Nephron (organoid): ENCODE measurements around the gene TFF2.

Source experiments
- H3K27ac Mint-ChIP-seq, 3 experiments: 2 replicates each; pipeline ENCODE4 v1.8.0; 2020; ENCODE audit warnings: mixed read lengths in 3 of 3, mild to moderate bottlenecking in 2 of 3, moderate library complexity in 1 of 3
- H3K27me3 Mint-ChIP-seq: 2 replicates; pipeline ENCODE4 v1.8.0; 2021; ENCODE audit warnings: low read depth, mild to moderate bottlenecking, moderate library complexity, mixed read lengths
- H3K36me3 Mint-ChIP-seq: 2 replicates; pipeline ENCODE4 v1.8.0; 2020; ENCODE audit warnings: low read depth, mixed read lengths
- H3K4me1 Mint-ChIP-seq: 2 replicates; pipeline ENCODE4 v1.8.0; 2020; ENCODE audit warnings: mixed read lengths
- H3K4me3 Mint-ChIP-seq, 3 experiments: 2 replicates each; pipeline ENCODE4 v1.8.0; 2020; ENCODE audit warnings: mild to moderate bottlenecking in 3 of 3, mixed read lengths in 3 of 3, moderate library complexity in 2 of 3
- H3K9me3 Mint-ChIP-seq: 2 replicates; pipeline ENCODE4 v1.8.0; 2020; ENCODE audit warnings: mixed read lengths
- TF ChIP-seq, protein P1 (sequence below), 3 experiments: fragments of 200-600 bp; sonication (generic); IDR thresholded peaks; one replicate each; pipeline ENCODE4 v1.5.0; 2021; ENCODE audit warnings: antibody characterized with exemption in 3 of 3; ENCODE audit not compliant: unreplicated experiment in 3 of 3

Gene TFF2

DNA sequence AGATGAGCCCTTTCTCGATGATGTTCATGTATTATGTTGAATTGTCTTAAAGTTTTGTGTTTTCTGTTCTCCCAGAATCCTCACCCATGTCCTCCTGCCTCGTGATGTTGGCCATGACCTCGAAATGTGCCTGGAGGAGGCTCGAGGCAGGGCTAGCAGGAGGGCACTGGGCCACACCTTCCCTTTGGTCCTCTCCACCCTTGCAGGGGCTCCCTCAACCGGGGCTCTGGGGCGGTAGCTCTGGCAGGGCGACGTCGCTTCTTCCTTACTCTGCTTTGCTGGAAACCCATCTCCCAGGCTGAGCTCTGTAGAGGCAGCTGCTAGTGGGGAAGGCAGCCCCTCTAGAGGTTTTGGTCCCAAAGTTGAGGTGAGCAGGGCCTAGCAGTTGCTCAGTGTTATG lies 49.8 kb downstream of the TFF2 start:
- Mint-ChIP-seq H3K27me3 (peaks cover 20% of the 10 kb centered on the region), H3K4me1 (no peaks in the 10 kb centered on the region), H3K4me3 (no peak overlapping the region), H3K9me3 (no peaks in the 10 kb centered on the region), H3K36me3 (no peaks in the 10 kb centered on the region), H3K27ac (no peak overlapping the region)
- TF ChIP-seq, protein P1, sequence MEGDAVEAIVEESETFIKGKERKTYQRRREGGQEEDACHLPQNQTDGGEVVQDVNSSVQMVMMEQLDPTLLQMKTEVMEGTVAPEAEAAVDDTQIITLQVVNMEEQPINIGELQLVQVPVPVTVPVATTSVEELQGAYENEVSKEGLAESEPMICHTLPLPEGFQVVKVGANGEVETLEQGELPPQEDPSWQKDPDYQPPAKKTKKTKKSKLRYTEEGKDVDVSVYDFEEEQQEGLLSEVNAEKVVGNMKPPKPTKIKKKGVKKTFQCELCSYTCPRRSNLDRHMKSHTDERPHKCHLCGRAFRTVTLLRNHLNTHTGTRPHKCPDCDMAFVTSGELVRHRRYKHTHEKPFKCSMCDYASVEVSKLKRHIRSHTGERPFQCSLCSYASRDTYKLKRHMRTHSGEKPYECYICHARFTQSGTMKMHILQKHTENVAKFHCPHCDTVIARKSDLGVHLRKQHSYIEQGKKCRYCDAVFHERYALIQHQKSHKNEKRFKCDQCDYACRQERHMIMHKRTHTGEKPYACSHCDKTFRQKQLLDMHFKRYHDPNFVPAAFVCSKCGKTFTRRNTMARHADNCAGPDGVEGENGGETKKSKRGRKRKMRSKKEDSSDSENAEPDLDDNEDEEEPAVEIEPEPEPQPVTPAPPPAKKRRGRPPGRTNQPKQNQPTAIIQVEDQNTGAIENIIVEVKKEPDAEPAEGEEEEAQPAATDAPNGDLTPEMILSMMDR (IDR thresholded peaks at IDR 0.05; ENCODE audit: unreplicated experiment in 3 of 3) = no peak

DNA sequence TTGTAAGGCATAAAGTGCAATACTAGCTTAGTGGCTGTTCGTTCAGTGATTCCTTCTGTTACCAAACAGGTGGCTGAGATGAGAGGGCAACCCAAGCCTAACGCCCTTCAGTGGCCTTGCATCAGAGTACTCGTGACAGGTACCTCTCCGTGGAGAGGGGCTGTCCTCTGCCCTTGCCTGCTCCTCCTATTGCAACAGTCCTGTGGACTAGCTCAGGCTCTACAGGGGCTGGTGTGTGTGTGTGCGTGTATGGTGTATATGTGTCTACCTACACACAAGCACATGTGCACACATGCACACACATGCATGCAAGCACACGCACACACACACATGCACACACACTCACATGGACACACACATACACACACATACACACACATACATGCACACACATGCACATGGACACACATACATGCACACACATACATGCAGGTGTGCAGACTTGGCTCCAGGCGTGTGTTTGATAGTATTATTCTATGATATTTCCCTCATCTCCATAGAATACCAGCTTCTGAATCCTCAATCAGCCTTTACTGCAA lies 50.7 kb downstream of the TFF2 start:
- TF ChIP-seq, protein P1 (IDR thresholded peaks at IDR 0.05; ENCODE audit: unreplicated experiment in 3 of 3) = no peak
- Mint-ChIP-seq H3K27ac (no peak overlapping the region), H3K36me3 (no peaks in the 10 kb centered on the region), H3K4me1 (peaks cover 5% of the 10 kb centered on the region), H3K4me3 (no peak overlapping the region), H3K9me3 (no peaks in the 10 kb centered on the region), H3K27me3 (peaks cover 16% of the 10 kb centered on the region)

DNA sequence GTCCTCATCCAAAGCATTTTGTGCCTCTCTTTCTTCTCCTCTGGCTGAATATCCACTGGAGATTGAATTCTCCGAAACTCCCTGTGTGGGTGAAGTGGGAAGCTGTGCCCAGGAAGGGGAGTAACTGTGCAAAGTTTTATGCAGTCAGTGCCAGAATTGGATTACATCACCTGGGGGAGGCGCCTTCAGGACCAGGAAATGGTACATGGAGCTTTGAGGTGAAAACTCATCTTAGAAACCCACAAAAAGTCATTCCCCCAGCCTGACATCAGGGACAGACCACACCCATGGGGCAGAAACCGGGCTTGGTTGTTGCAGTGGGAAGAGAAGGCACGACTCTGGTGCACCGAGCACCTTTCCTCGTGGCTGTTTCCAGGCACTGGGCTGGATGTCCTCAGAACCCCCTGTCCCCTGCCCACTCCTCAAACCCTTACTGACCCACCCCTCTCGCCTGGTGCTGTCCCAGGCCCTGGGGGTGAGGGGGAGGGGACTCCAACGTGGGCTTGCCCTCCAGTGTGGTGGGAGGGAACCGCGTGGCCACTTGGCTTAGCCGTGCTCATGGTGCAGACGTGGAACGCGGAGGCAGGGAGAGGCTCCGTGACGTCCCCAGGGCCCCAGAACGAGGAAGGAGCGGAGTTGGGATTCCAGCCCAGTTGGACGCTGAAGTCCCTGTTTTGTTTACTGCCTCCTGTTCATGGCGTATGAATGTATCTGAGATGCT lies 51.3 kb downstream of the TFF2 start:
- TF ChIP-seq, protein P1 (IDR thresholded peaks at IDR 0.05; ENCODE audit: unreplicated experiment in 3 of 3) = no peak
- Mint-ChIP-seq H3K4me3 (no peak overlapping the region), H3K36me3 (no peaks in the 10 kb centered on the region), H3K27ac (no peak overlapping the region), H3K9me3 (no peaks in the 10 kb centered on the region), H3K4me1 (peaks cover 10% of the 10 kb centered on the region), H3K27me3 (peaks cover 15% of the 10 kb centered on the region)

DNA sequence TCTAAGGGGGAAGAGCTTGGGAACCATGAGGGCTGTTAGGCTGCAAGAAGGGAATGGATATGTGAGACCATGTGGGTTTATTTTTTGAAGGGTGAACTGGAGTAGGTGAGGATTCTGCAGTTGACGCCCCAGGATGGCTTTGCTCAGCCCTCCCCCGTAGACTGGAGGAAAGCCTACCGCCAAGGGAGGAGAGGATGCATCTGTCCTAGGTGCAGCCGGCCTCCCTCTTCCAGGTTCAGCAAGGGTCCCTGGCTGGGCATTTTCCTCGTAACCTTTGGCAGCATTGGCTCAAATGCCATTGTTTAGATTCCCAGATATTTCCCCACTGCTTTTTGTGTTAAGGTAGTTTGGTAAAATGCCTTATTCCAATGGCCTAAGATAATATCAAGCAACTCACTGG lies 52.1 kb downstream of the TFF2 start:
- Mint-ChIP-seq H3K27me3 (peaks cover 15% of the 10 kb centered on the region), H3K4me1 (peaks cover 10% of the 10 kb centered on the region), H3K9me3 (no peaks in the 10 kb centered on the region), H3K36me3 (no peaks in the 10 kb centered on the region), H3K4me3 (no peak overlapping the region), H3K27ac (no peak overlapping the region)
- TF ChIP-seq, protein P1 (IDR thresholded peaks at IDR 0.05; ENCODE audit: unreplicated experiment in 3 of 3) = no peak

DNA sequence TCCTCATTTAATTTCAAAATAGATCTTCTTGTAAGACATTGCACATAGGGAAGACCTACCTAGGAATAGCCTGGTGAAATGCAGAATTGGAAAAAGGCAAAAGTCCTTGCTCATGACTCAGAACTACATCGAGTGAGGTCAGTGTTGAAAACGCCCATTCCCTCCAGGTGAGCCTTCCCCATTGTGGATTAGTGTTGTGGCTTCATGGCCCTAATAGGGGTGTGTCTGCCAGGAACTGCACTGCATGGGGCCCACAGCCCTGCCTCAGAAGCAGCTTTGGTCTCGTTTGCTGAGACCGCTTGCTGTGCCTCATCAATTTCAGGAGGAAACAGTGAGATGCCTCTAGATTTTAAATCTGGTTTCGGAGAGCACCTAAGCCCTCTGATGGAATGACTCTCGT lies 52.6 kb downstream of the TFF2 start:
- peaks cover 15% of the 10 kb centered on the region for H3K27me3 Mint-ChIP-seq
- TF ChIP-seq, protein P1 (IDR thresholded peaks at IDR 0.05; ENCODE audit: unreplicated experiment in 3 of 3) = no peak
- no peaks in the 10 kb centered on the region for H3K36me3 Mint-ChIP-seq
- no peak overlapping the region for H3K4me3 Mint-ChIP-seq
- H3K4me1 Mint-ChIP-seq = peaks cover 10% of the 10 kb centered on the region
- H3K9me3 Mint-ChIP-seq = no peaks in the 10 kb centered on the region
- no peak overlapping the region for H3K27ac Mint-ChIP-seq

DNA sequence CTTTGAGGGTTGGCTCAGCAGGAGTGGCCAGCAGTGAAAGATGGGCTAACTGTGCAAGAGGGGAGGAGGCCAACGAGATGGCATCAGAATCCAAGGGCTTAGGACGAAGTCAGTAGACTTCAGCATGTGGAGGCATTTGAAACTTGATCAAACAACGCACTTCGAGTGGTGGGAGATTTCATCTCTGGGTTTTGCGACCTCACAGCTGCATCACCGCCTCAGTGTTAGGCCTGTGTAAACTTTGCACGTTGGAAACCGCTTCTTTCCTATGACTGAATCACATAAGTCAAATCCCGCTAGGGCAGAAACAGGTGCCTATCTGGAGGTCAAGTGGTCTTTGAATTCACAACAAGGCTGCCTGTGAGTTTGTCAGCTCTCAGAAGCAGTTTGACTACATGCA lies 53.4 kb downstream of the TFF2 start:
- Mint-ChIP-seq H3K27me3 (peaks cover 15% of the 10 kb centered on the region), H3K4me3 (no peak overlapping the region), H3K27ac (no peak overlapping the region), H3K9me3 (no peaks in the 10 kb centered on the region), H3K4me1 (peaks cover 10% of the 10 kb centered on the region), H3K36me3 (no peaks in the 10 kb centered on the region)
- TF ChIP-seq, protein P1 (IDR thresholded peaks at IDR 0.05; ENCODE audit: unreplicated experiment in 3 of 3) = no peak
